ENCODE measurements around the gene SPIN1.

Gene SPIN1

DNA sequence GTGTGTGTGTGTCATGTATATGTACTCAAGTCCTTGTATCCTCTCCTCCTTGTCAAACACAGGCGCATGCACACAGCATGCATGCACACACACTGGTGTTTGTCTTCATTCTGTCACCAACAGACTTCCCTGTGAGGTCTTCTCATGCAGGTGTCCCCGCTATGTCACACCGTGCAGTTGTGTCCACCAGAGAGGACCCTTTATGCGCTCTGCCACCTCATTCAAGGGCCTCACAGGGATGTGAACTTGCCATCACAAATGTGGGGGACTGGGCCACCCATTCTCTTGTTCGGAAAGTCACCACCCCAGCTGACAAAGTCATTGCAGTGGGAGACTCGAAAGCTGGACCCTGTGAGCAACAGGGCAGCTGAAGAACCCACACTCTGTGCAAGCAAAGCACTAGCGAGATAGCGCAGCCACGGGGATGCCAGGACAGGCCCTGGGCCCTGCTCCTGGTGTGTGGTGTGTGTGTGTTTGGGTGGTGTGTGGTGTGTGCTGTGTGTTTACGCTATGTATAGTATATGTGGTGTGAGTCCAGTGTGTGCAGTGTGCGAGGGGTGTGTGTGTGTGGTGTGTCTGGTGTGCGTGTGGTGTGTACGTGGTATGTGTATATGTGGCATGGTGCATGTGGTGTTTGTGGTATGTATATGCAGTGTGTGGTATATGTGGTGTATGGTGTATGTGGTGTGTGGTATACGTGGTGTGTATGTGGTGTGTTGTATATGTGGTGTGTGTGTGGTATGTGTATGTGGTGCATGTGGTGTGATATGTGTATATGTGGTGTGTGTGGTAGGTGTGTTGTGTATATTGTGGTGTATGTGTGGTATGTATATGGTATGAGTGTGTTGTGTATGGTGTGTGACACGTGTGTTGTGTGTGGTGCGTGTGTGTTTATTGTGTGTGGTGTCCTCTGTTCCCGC is 115.9 kb downstream of the SPIN1 start:
- Mint-ChIP-seq H3K4me1 (no peaks in the 10 kb centered on the region), H3K4me3 (no peak overlapping the region), H3K9me3 (no peaks in the 10 kb centered on the region), H3K27me3 (peaks cover 1% of the 10 kb centered on the region), H3K27ac (no peak overlapping the region), H3K36me3 (no peaks in the 10 kb centered on the region)
- no peak for DNase-seq
- CTCF ChIA-PET: no interaction called here

DNA sequence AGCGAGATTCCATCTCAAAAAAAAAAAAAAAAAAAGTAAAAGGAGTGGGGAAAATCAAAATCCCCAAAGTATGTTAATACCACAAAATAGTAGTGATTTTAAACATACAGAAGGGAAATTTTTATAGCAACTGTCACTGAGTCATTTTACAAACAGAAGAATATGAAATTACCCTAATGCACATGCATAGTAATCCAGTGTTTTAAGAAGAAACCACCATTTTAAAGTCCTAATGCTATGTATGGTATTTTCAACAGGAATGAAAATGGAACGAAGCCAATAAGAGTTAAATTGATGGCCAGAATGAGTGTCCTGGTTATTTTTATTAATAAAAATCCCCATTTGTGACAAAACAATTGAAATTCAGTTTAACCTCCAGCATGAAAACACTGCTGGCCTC is 120.1 kb downstream of the SPIN1 start:
- peaks cover 16% of the 10 kb centered on the region for H3K27me3 Mint-ChIP-seq
- CTCF ChIA-PET: no interaction called here
- no peak overlapping the region for H3K4me3 Mint-ChIP-seq
- no peak overlapping the region for H3K27ac Mint-ChIP-seq
- no peak for DNase-seq
- no peaks in the 10 kb centered on the region for H3K4me1 Mint-ChIP-seq
- H3K9me3 Mint-ChIP-seq: no peaks in the 10 kb centered on the region
- H3K36me3 Mint-ChIP-seq: no peaks in the 10 kb centered on the region

DNA sequence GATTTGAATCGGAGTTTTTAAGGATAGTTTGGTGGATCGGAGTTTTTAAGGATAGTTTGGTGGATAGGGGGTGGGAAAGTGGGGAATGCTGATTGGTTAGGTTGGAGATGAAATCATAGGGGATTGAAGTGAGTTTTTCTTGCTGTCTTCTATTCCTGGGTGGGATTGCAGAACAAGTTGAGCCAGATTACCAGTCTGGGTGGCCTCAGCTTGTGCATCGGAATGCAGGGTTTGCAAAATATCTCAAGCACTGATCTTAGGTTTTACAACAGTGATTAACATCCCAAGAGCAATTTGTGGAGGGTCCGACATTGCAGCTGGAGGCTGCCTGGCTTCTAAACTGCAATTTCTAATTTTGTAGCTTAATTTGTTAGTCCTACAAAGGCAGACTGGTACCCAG is 123.7 kb downstream of the SPIN1 start:
- peaks cover 20% of the 10 kb centered on the region for H3K27me3 Mint-ChIP-seq
- H3K36me3 Mint-ChIP-seq: no peaks in the 10 kb centered on the region

DNA sequence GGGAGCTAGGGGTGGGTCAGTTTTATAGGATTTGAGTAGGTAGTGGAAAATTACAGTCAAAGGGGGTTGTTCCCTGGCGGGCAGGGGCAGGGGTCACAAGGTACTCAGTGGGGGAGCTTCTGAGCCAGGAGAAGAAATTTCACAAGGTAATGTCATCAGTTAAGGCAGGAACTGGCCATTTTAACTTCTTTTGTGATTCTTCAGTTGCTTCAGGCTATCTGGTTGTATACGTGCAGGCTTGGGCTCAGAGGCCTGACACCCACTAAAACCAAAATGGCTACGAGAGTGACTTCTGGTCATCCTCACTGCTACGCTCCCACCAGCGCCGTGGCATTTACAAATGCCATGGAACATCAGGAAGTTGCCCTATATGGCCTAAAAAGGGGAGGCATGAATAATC is 126.0 kb downstream of the SPIN1 start:
- Mint-ChIP-seq H3K27me3 (peaks cover 18% of the 10 kb centered on the region), H3K4me1 (no peaks in the 10 kb centered on the region), H3K36me3 (no peaks in the 10 kb centered on the region), H3K9me3 (no peaks in the 10 kb centered on the region), H3K27ac (no peak overlapping the region), H3K4me3 (no peak overlapping the region)
- no peak for DNase-seq
- CTCF ChIA-PET: no interaction called here

More for the DNA sequence above, 123.7 kb downstream of the SPIN1 start:
- Mint-ChIP-seq H3K9me3 (no peaks in the 10 kb centered on the region), H3K27ac (no peak overlapping the region), H3K4me1 (no peaks in the 10 kb centered on the region), H3K4me3 (no peak overlapping the region)
- no peak for DNase-seq
- CTCF ChIA-PET: interaction anchor here (0.5 kb wide), 1 partner anchor 295 kb away, joined by 4 read pairs; no protein-coding TSS in a partner anchor

DNA sequence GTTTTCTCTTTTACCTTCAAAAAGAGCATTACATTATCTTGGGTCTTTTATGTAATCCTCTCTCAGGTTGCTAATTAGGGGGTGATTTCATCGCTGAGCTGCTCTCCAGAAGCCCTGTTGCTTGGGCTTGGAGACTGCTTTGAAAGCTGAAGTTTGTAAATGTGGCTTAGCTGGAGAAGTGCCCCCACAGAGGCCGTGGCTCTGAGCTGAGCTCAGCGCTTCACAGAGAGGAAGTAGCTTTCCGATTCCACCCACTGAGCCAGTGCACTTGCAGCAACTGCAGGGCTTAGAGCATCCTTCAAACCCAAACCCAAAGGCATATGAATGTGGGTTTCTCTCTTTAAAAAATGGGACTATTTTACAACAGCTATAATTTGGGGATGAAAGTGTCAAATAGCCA is 133.1 kb downstream of the SPIN1 start:
- Mint-ChIP-seq H3K4me1 (no peaks in the 10 kb centered on the region), H3K4me3 (no peak overlapping the region), H3K36me3 (no peaks in the 10 kb centered on the region), H3K27ac (no peak overlapping the region), H3K27me3 (peaks cover 15% of the 10 kb centered on the region), H3K9me3 (no peaks in the 10 kb centered on the region)
- no peak for DNase-seq
- CTCF ChIA-PET: no interaction called here

DNA sequence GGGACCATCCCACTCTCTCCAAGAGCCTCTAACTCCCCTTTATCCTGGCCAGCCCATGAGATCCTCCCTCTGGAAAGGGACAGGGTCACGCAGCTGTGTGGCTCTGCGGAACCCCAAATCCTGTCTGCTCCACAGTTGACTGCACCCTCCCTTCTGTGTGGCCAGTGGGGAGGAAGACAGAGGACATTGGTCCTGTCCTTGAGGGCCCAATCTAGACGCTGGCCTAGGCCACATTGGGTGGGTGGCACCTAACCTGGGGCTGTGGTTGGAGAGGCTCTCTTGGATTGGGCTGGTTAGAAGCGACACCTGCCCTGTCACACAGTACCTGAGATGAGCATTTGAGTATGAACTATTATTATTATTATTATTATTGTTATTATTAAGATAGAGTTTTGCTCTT is 134.1 kb downstream of the SPIN1 start:
- no peak for DNase-seq
- CTCF ChIA-PET: no interaction called here

DNA sequence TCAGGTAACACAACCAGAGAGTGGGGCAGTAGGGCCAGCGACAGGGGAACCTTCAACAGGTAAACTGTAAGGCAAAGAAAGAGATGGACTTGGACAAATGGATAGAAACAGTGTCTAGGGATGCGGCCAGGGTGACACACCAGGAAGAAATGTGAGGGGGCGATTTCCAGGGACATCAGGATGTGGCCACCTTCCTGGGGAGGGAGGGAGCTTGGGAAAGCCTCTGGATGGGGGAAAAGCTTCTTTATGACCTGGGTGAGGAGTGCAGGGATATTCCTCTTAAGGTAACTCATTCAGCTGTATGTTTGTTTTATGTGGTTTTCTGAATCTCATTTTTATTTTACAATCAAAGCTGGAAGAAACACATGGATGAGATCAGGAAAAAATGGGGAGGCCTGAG is 134.8 kb downstream of the SPIN1 start:
- H3K27me3 Mint-ChIP-seq: peaks cover 14% of the 10 kb centered on the region
- no peak overlapping the region for H3K27ac Mint-ChIP-seq
- no peaks in the 10 kb centered on the region for H3K9me3 Mint-ChIP-seq
- H3K4me3 Mint-ChIP-seq: no peak overlapping the region
- CTCF ChIA-PET: no interaction called here
- no peak for DNase-seq
- H3K4me1 Mint-ChIP-seq: no peaks in the 10 kb centered on the region
- H3K36me3 Mint-ChIP-seq: no peaks in the 10 kb centered on the region

More for the DNA sequence above, 134.1 kb downstream of the SPIN1 start:
- no peaks in the 10 kb centered on the region for H3K4me1 Mint-ChIP-seq
- H3K27me3 Mint-ChIP-seq: peaks cover 11% of the 10 kb centered on the region
- no peak overlapping the region for H3K27ac Mint-ChIP-seq
- no peaks in the 10 kb centered on the region for H3K36me3 Mint-ChIP-seq
- H3K9me3 Mint-ChIP-seq: no peaks in the 10 kb centered on the region
- no peak overlapping the region for H3K4me3 Mint-ChIP-seq

DNA sequence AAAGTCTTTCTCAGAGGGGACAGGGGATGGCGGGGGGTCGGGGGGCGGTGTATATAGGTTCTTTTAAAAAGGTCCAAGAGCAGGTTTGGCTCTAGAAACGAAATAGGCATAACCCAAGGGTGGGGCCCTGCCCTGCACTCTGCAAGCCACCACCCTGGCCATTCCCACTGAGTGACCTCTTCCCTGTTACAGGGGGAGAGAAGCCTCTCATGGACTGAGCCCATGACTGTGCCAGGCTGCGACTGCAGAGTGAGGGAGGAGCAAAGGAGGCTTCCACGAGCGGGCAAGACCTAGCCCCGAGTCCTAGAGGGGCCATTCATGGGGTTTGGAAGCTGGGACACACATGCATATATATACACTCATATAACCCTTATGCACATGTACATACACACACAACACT is 136.7 kb downstream of the SPIN1 start:
- no peak overlapping the region for H3K27ac Mint-ChIP-seq
- CTCF ChIA-PET: no interaction called here
- H3K4me1 Mint-ChIP-seq: no peaks in the 10 kb centered on the region
- no peaks in the 10 kb centered on the region for H3K36me3 Mint-ChIP-seq
- no peak overlapping the region for H3K4me3 Mint-ChIP-seq
- H3K9me3 Mint-ChIP-seq: no peaks in the 10 kb centered on the region
- no peak for DNase-seq
- peaks cover 29% of the 10 kb centered on the region for H3K27me3 Mint-ChIP-seq

DNA sequence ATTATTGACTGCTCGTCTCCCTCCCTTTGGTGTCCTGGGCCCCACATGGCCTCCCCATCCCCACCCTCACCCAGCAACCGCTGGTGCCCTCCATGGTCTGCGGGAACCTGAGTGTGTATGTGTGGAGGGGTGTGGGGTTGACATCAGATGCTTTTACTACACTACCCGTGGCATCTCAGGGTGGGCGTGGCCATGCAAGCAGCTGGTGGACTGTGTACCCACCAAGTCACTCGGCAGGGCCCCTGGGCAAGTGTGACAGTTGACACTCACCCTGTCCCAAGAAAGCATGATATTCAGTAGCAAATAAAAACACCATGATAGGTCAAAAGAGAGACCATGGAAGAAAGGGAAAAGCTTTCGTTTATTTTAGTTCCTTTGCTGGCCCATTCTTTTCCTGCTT is 139.4 kb downstream of the SPIN1 start:
- Mint-ChIP-seq H3K27ac (no peak overlapping the region), H3K27me3 (peaks cover 45% of the 10 kb centered on the region), H3K9me3 (no peaks in the 10 kb centered on the region), H3K36me3 (no peaks in the 10 kb centered on the region), H3K4me1 (no peaks in the 10 kb centered on the region), H3K4me3 (no peak overlapping the region)
- DNase-seq: no peak
- CTCF ChIA-PET: no interaction called here

Measured in activated naive CD4-positive, alpha-beta T cell treated with anti-CD3 and anti-CD28 coated beads, Interleukin-2, amount 10 ng/mL, durations not matched to agents 7 days and 5 days (primary cell).